IPS-NIHi11 (cell line): Measurements from ENCODE around the gene CXCL16.
A peak's percentile ranks its signal among the peaks of the same experiment; 100 is the strongest.
"Not testable (repeated sequence)": the region's sequence is repeated elsewhere in the genome, so short reads cannot be mapped to it uniquely, and the experiment has no call there.

Experiments
- DNase-seq: peaks from one replicate; pipeline ENCODE4 v3.0.0; 2012; ENCODE audit warnings: mixed read lengths, low spot score

Gene CXCL16

DNA sequence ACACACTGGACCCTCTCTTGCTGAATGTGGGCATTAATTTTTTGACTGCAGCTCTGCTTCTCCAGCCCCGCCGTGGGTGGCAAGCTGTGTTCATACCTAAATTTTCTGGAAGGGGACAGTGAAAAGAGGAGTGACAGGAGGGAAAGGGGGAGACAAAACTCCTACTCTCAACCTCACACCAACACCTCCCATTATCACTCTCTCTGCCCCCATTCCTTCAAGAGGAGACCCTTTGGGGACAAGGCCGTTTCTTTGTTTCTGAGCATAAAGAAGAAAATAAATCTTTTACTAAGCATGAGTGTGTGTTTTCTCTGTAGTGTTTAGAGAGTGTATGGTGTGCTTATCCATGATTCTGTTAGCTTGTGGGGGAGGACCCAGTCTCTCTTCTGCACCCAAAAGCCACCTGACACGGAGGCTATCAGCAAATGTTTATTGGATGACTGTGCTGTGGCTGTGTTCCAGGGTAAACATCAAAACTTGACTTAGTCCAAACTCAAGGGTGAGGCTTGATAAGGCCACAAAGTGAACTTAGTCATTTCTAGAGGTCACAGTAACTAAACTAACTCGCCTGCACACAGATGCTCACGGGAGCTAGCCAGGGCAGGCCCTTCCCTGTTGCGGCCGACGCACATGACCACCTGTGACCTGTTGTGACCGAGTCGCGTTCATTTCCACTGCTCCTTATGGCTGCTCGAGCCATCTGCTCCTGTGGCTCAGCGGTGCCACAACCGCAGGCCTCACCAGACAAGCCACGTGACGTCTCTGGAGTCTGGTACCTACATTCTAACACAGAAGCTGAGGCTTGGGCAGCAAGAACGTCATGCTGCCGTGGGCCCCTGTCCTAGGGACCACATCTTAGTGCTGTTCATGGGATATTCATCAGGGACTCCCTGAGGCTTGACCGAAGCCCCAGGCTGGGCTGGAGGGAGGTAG, 18.3 kb downstream of the CXCL16 start:
- DNase-seq, result no peak

DNA sequence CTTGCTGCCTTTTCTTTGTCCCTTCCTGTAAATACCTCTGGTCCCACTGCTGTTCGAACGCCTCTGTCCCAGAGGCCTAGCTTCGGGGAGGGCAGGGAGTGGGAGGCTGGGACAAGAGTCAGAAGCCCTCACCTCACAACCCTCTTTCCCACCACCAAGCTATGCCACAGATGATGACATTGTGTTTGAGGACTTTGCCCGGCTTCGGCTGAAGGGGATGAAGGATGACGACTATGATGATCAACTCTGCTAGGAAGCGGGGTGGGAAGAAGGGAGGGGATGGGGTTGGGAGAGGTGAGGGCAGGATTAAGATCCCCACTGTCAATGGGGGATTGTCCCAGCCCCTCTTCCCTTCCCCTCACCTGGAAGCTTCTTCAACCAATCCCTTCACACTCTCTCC, 18.9 kb downstream of the CXCL16 start:
- DNase-seq, result no peak

DNA sequence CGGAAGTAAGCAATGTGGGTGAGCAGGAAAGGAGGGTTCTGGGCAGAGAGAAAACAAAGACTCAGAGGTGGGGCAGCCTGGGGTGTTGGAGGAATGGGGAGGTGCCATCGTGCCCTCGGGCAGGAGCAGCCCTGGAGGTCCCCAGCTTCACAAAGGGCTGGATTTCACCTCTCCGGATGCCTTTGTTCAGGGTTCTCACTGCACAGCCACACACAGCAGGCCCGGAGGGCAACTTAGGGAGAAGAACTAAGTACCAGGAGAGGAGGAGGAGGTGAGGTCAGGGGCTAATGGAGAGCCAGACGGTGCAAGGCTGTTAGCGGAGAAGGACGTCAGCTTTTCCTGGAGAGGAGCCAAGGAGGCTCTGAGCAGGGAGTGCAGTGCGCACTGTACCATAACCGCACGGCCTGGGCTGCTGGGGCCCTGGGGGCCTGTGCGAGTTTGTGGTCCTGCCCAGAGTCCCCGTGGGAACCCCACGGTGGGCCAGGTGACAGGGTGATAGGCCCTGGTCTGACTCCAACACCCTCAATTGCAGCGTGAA, 20.0 kb downstream of the CXCL16 start:
- no peak for DNase-seq

DNA sequence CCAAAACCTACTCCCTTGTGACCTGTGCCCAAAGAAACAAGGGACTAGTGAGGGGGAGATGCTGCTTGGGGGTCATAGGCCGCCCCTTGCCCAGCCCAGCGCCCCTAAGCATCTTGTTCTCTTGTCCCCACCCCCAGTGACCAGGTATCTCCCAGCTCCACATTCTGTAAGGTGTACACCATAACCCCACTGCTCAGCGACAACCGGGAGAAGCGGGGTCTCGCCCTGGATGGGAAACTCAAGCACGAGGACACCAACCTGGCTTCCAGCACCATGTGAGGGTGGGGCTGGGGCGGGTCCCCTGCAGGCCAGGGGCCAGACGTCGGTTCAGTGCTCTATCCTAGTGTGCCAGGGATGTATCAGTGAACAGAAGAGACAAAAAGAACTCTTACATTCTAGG, 20.6 kb downstream of the CXCL16 start:
- DNase-seq, result no peak

DNA sequence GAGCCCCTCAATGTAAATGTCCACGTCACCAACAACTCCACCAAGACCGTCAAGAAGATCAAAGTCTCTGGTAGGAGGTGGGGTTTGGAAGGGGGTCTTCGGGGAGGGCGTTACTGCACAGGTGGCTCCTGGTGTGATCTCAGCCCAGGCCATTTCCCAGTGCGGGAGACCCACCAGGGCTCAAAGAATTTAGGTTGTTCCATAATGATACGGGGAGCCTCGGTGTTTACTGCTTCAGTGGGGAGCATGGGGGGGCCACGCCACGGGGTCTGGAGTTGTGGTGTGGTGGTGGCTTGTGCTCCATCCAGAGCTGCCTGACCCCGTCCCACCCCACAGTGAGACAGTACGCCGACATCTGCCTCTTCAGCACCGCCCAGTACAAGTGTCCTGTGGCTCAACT, 21.5 kb downstream of the CXCL16 start:
- no peak for DNase-seq

DNA sequence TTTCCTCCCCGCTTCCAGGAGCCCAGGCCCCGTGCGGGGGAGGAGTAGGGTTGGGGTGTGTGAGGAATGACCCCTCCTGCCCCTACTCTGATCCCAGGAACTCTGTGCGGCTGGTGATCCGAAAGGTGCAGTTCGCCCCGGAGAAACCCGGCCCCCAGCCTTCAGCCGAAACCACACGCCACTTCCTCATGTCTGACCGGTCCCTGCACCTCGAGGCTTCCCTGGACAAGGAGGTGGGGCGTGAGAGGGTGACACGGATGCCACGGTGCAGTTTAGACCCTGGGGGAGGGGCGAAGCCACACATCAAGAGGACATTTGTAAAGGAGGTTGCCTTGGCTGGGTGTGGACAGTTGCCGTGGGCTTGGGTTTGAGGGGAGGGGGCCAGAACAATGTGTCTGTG, 21.9 kb downstream of the CXCL16 start:
- no peak for DNase-seq

DNA sequence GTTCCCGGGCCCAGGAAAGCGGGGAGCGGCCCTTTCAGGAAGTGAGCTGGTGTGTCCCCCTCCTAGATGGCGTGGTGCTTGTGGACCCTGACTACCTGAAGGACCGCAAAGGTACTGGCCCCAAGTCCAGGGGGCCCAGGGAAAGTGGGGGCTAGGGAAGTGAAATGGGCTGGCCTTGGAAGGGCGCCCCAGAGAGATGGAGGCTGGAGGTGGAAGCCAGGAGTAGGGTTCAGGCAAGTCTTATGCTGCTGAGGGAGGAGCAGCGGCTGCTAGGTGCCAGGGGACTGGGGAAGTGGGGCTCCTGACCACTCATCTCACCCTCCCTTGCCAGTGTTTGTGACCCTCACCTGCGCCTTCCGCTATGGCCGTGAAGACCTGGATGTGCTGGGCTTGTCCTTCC, 23.6 kb downstream of the CXCL16 start:
- DNase-seq, result no peak

DNA sequence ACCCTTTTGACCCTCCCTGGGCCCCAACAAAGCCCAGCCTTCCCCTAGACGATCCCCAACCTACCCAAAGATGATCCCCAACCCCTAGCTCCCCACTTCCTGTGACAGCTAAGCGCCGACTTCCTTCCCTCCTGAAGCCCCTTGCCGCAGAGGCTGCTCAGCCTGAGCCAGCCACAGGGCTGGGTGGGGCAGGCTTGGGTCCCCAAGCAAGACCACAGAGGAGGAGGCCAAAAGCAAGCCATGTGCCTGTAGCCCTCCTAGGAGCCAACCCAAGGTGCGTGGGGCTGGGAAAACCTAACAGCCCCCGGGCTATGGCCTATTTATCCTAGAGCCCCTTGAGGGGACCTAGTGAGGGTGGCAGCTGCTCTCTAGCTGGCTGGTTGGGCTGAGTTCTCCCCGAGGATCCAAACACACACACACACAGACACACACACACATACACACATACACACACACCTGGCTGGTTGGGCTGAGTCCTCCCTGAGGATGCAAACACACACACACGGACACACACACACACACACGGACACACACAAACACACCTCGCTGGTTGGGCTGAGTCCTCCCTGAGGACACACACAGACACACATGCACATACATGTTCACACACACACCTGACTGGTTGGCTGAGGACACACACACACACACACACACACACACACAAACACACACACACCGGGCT, 24.5 kb downstream of the CXCL16 start:
- no peak for DNase-seq

DNA sequence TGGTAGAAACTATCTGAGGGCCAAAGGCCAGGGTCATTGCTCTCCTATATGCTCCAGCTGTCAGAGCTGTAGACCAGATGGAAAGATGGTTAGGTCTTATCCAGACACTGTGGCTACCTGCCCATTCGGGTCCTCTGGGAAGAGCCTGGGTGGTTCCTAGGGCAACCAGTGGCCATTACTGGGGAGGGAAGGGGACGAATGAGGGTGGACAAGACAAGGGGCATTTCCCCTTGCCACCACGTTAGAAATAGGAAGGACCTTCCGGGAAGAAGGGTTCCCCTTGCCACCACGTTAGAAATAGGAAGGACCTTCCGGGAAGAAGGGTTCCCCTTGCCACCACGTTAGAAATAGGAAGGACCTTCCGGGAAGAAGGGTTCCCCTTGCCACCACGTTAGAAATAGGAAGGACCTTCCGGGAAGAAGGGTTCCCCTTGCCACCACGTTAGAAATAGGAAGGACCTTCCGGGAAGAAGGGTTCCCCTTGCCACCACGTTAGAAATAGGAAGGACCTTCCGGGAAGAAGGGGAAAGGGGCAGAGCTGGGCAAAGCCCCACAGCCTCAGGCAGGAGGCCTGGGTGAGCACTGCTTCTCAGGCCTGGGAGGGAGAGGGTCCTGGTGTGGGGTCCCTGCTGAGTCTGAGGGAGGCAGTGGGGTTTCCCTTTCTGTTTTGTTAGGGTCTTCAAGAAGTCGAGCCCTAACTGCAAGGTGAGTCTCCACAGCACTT, 25.2 kb downstream of the CXCL16 start:
- not testable (repeated sequence) for DNase-seq

DNA sequence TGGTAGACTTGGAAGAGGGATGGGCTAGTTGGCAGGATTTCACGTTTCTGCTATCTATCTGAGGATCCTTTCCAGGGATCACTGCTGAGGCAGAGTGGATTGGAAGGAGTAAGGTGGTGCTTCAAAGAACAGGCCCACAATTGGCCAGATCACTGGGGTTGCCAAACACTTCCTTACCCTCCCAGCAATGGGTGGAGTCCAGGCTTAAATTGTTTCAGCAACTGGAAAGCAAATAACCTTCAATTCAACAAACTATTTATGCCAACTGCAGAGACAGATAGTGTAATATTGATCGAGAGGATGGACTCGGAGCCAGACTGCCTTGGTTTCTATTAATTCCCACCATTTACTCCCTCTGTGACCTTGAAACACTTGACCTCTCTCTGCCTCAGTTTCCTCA, 27.2 kb downstream of the CXCL16 start:
- no peak for DNase-seq

DNA sequence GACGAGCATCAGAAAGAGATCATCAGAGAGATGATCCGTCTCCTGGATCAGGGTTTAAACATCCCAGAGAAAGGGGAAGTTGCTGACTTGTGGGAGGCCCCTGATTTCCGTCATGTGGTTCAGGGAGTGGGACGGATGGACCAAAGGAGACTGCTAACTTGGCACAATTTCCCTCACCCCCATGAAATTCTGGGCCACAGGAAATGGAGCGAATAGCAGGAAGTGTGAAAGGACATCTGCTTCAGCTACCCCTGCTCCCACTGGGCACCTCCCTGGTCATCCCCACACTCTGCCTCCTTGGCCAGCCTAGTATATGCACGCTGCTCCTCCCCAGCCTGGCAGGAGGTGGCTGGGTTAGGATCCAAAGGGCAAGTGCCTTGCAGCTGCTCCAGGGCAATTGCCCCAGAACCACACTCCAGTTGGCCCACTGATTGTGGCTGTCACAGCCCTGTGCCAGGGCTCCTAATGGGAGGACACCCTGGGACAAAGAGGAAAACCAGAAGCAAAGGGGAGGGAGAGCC, 28.0 kb downstream of the CXCL16 start:
- DNase-seq, result no peak

DNA sequence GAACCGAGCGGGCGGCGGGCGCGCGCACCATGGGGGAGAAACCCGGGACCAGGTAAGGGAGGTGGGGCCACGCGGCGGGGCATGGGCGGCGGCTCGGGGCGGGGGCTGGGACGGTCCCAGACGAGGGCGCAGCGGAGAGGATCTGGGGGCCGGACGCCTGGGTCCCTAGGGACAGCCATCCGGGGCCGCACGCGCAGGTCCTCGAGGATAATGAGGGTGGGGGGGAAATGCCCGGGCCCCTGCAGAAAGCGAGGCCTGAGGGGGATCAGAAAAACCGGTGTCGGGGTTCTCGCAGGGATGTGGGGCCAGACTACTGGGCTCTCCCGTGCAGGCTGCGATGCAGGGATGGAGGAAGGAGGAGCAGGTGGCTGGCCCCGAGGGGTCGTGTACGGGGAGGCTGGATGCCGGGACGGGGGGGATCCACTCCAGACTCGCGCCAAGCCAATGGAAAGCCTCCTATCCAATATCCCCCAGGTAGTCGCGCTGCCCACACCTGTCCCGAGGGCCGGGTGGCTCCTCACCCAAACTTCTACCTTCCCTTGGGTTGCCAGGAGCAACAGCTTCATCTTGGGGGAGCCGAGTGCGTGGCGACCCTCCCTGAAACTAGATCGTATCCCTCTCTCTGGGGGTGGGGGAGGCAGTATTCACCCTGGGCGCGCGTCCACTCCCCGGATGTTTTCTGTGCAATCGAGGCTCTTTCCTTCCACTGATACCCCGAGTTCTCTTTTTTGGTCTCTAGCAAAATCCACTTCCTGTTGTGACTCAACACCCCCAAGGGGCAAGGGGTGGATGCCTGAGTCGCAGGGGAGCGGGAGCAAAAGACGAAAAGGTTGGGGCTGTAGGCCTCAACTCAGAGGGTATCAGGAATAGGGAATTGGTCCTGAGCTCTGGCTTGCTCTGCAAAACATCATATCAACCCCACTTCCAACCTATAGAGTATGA, 28.8 kb downstream of the CXCL16 start:
- no peak for DNase-seq

DNA sequence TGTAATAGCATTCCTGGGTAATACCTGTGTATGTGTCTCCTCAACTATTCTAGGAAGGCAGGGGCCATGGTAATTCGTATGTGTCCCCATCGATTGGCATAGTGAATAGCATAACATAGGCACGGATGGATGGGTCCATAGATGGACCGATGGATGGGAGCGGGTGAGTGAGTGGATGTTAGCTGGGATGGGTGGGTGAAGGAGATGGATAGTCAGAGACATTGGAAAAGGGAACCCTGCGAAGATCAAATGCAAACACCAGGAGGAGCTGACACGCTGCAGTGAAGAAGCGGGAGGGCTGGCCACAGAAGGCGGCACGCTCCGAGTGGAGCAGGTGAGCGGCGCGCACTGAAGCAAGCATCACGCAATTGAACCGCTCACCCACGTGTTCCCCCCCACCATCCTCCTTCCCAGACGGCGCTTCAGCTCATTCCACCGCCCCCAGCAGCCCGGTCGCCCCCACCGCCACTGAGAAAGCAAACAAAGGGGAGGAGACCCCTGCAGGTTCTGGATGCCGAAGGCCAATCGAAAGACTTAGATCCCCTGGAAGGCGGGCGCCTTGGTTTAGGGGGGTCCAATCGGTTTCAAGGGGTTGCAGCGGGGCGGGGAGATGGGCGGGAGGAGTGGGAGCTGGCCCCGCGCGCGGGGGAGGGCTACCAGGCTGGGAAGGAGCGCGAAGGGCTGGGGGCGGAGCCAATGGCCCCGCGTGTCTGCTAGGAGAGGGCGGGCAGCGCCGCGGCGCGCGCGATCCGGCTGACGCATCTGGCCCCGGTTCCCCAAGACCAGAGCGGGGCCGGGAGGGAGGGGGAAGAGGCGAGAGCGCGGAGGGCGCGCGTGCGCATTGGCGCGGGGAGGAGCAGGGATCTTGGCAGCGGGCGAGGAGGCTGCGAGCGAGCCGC, 29.7 kb downstream of the CXCL16 start, which contains the start of gene ARRB2:
Gene ARRB2, plus strand, starts transcription at position 839 of the 899 bp plus-strand sequence. CDS start 90 bp downstream, outside the sequence.
- DNase-seq, result peak; percentile 98

DNA sequence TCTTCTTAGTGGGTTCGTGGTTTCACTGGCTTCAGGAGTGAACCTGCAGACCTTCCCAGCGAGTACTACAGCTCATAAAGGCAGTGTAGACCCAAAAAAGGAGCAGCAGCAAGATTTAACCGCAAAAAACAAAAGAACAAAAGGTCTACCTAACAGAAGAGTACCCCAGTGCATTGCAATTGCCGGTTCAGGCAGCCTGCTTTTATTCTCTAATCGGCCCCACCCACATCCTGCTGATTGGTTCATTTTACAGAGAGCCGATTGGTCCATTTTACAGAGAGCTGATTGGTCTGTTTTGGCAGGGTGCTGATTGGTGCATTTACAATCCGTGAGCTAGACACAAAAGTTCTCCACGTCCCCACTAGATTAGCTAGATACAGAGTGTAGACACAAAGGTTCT, 31.3 kb downstream of the CXCL16 start:
- no peak for DNase-seq

DNA sequence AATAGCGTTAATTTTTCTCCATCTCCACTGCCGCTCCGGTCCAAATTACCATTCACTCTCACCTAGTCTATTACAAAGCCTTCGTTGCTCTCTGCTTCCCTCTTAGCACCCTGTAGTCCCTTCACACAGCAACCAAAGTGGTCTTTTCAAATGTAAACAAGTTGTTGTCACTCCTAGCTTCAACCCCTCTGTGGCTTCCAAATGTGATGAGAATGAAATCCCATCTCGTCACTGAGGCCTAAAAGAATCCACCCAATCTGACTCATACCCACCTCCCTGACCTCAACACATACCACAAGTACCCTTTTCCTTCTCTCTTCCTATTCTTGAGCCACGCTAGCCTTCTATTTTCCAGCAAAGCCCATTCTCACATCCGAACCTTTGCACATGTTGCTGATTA, 33.6 kb downstream of the CXCL16 start:
- DNase-seq, result no peak

DNA sequence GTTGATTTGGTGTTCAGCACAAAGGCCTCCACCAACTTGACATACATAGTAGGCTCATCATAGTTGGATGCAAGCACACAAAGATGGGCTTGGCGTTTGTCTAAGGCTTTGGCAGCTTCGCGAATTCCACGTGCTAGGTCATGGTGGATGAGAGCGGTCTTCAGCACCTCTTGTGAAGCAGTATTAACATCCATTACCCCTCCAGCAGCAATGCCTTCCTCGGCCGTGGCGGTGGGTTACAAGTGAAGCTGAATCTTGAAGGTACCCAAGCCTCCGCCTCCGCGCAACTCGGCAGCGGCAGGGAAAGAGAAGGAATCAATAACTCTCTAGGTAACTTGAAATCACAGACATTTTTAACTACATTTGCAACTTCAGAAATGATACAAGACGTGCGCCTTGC, 34.7 kb downstream of the CXCL16 start:
- no peak for DNase-seq

DNA sequence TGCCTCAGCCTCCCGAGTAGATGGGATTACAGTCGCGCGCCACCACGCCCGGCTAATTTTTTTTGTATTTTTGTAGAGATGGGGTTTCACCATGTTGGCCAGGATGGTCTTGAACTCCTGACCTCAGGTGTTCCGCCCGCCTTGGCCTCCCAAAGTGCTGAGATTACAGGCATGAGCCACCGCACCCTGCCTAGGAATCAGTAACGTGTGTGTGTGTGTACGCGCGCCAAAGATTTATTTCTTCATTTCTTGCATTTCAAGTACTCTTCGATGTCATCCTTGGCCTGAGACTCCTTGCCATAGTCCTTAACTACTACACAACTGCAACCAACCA, 35.2 kb downstream of the CXCL16 start:
- DNase-seq, result not testable (repeated sequence)

DNA sequence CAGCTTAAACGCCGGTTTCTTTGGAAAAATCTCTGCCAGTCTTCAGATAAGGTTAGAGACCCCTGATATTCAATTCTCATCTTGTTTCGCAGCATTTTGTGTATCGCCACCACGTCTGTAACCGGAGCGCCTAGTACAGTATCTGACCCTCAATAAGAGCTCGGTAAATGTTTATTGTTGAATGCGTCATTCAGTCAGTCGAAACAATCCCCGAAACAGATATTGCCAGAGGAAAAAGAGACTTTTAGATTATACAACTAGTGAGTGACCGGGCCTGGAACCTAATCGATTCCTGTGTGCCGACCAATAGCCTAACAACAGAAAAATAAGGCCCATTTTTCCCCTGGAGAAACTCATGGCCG, 36.4 kb downstream of the CXCL16 start:
- DNase-seq, result no peak

DNA sequence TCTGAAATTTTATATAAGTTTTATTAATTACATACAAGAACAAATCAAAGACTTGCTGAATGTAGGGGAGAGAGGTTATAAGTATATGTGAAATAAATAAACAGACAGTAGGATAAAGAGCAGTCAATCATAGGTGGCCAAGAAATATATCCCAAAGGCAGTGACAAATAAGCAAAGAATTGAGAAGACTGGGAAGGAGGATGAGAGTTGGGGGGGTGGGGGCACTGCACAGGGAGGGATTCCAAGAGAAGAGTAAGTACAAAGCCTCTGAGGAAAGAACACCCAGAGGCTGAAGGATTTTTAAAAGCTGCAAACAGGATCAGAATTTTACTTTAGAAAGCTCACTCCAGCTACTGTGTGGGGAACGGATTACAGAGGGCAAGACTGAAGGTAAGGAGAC, 38.6 kb downstream of the CXCL16 start:
- no peak for DNase-seq

DNA sequence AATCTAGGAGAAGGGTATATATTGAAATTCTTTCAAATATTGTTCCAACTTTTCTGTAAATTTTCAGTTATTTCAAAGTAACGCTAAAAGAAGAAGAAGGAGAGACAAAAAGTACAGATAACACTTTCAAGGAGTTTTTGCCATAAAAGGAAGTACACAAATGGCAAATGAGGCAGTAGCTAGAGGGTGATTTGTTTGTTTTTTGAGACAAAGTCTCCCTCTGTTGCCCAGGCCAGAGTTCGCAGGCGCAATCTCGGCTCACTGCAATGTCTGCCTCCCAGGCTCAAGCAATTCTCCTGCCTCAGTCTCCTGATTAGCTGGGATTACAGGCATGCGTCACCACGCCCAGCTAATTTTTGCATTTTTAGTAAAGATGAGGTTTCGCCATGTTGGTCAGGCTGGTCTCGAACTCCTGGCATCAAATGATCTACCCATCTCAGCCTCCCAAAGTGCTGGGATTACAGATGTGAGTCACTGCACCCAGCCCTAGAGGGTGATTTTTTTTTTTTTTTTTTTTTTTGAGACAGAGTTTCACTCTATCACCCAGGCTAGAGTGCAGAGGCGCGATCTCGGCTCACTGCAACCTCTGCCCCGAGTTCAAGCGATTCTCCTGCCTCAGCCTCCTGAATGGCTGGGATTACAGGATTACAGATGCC, 40.2 kb downstream of the CXCL16 start:
- not testable (repeated sequence) for DNase-seq
